ENCODE data around the gene COPG1.

- no peak for TF ChIP-seq CTCF (IDR thresholded peaks at IDR 0.05)
- no peak for TF ChIP-seq EZH2 (IDR thresholded peaks at IDR 0.05)
Observed at GRCh38 chr3:129261894-129262293, 12.5 kb downstream of the COPG1 start.

Measured in neural progenitor cell (in vitro differentiated cells).